Karpas-422 (cell line): ENCODE results near the gene ANKRD50. TPM values are rescaled to one million over a fixed set of nuclear protein-coding genes. Genes with fewer than 3 reads are reported as not detected.

Source experiments
- DNase-seq: peaks from one replicate; pipeline ENCODE4 v3.0.0-alpha.2; 2015
- H2AFZ ChIP-seq: fragments of 200-600 bp; sonication (generic); 2 replicates; pipeline ENCODE4 v1.6.1; 2014; ENCODE audit warnings: antibody characterized with exemption, low read length, mixed read lengths
- H3K27ac ChIP-seq: fragments of 200-600 bp; sonication (generic); 2 replicates; pipeline ENCODE4 v1.5.1; 2014; ENCODE audit warnings: mild to moderate bottlenecking, low read length, moderate library complexity
- H3K27me3 ChIP-seq: fragments of 200-600 bp; sonication (generic); 2 replicates; pipeline ENCODE4 v1.6.1; 2014; ENCODE audit warnings: low read length, mixed read lengths
- H3K36me3 ChIP-seq: fragments of 200-600 bp; sonication (generic); 2 replicates; pipeline ENCODE4 v1.6.1; 2014; ENCODE audit warnings: low read length, mixed read lengths; ENCODE audit not compliant: insufficient read depth
- H3K4me1 ChIP-seq: fragments of 200-600 bp; sonication (generic); 2 replicates; pipeline ENCODE4 v1.6.1; 2014; ENCODE audit warnings: mild to moderate bottlenecking, low read length, mixed read lengths
- H3K4me2 ChIP-seq: fragments of 200-600 bp; sonication (generic); 2 replicates; pipeline ENCODE4 v1.6.1; 2014; ENCODE audit warnings: low read length, low read depth, mild to moderate bottlenecking; ENCODE audit not compliant: poor library complexity, severe bottlenecking
- H3K4me3 ChIP-seq: fragments of 200-600 bp; sonication (generic); 2 replicates; pipeline ENCODE4 v1.5.1; 2014; ENCODE audit warnings: mild to moderate bottlenecking, antibody characterized with exemption, low read length, mixed read lengths
- H3K79me2 ChIP-seq: fragments of 200-600 bp; sonication (generic); 2 replicates; pipeline ENCODE4 v1.6.1; 2014; ENCODE audit warnings: mild to moderate bottlenecking, low read length, mixed read lengths
- H3K9ac ChIP-seq: fragments of 200-600 bp; sonication (generic); 2 replicates; pipeline ENCODE4 v1.6.0; 2014; ENCODE audit warnings: low read length
- H3K9me2 ChIP-seq: fragments of 200-600 bp; sonication (generic), shearing (Covaris generic); replicated peaks from 2 replicates; pipeline ENCODE4 v1.6.0; 2014; ENCODE audit warnings: mild to moderate bottlenecking, low read length, moderate library complexity; ENCODE audit not compliant: insufficient read depth
- H3K9me3 ChIP-seq: fragments of 300-700, 200-600 bp; sonication (generic); 2 replicates; pipeline ENCODE4 v1.6.1; 2014; ENCODE audit warnings: low read length, mixed read lengths
- H4K20me1 ChIP-seq: fragments of 200-600 bp; sonication (generic); 2 replicates; pipeline ENCODE4 v1.6.1; 2014; ENCODE audit warnings: mild to moderate bottlenecking, antibody characterized with exemption, low read length, low read depth; ENCODE audit not compliant: insufficient read depth
- total RNA-seq: library from RNA; depleted of rRNA; stranded (reverse); fragments of >200 nt; shearing (Covaris generic); gene quantifications from 2 replicates; pipeline ENCODE4 v1.2.3, GENCODE V29; 2014; ENCODE audit warnings: low replicate concordance

ANKRD50 gene
- total RNA-seq, 1 experiment from 2014 or later = not detected

GRCh38 chr4:124717101-124717500 is 4.6 kb upstream of the ANKRD50 start:
- Histone ChIP-seq H2AFZ (no peak overlapping the region), H3K4me2 (no peak overlapping the region), H3K9ac (no peak overlapping the region), H3K9me2 (no peaks in the 10 kb centered on the region), H4K20me1 (no peaks in the 10 kb centered on the region), H3K36me3 (no peaks in the 10 kb centered on the region), H3K79me2 (no peaks in the 10 kb centered on the region), H3K27me3 (no peaks in the 10 kb centered on the region), H3K9me3 (peaks cover 6% of the 10 kb centered on the region; the same call in 1 of the 2 replicates), H3K4me1 (no peaks in the 10 kb centered on the region), H3K27ac (no peak overlapping the region), H3K4me3 (no peak overlapping the region)
- DNase-seq = no peak

GRCh38 chr4:124713185-124713592 is 657 bp upstream of the ANKRD50 start:
- H4K20me1 ChIP-seq = no peaks in the 10 kb centered on the region
- H3K4me3 ChIP-seq = no peak overlapping the region
- peaks cover 6% of the 10 kb centered on the region for H3K9me3 ChIP-seq
- no peak overlapping the region for H3K9ac ChIP-seq
- H3K27ac ChIP-seq = no peak overlapping the region
- H3K79me2 ChIP-seq = no peaks in the 10 kb centered on the region
- no peak overlapping the region for H3K4me2 ChIP-seq
- H3K9me2 ChIP-seq = no peaks in the 10 kb centered on the region
- H3K4me1 ChIP-seq = no peaks in the 10 kb centered on the region
- no peaks in the 10 kb centered on the region for H3K27me3 ChIP-seq
- H3K36me3 ChIP-seq = no peaks in the 10 kb centered on the region
- no peak overlapping the region for H2AFZ ChIP-seq
- DNase-seq = no peak

- DNase-seq = no peak
- Histone ChIP-seq H3K27ac (no peak overlapping the region), H3K9me2 (no peaks in the 10 kb centered on the region), H3K4me3 (no peak overlapping the region), H3K36me3 (no peaks in the 10 kb centered on the region), H3K9me3 (peaks cover 6% of the 10 kb centered on the region), H3K27me3 (no peaks in the 10 kb centered on the region), H2AFZ (no peak overlapping the region), H3K79me2 (no peaks in the 10 kb centered on the region), H4K20me1 (no peaks in the 10 kb centered on the region), H3K9ac (no peak overlapping the region), H3K4me1 (no peaks in the 10 kb centered on the region), H3K4me2 (no peak overlapping the region)
Measured at GRCh38 chr4:124711471-124712371, 811 bp downstream of the ANKRD50 start.

GRCh38 chr4:124710911-124711310 is 1.6 kb downstream of the ANKRD50 start:
- no peaks in the 10 kb centered on the region for H3K4me1 ChIP-seq
- no peak overlapping the region for H3K4me2 ChIP-seq
- no peaks in the 10 kb centered on the region for H3K9me2 ChIP-seq
- H3K36me3 ChIP-seq = no peaks in the 10 kb centered on the region
- no peak overlapping the region for H2AFZ ChIP-seq
- H3K9me3 ChIP-seq = peaks cover 6% of the 10 kb centered on the region
- H3K79me2 ChIP-seq = no peaks in the 10 kb centered on the region
- no peak overlapping the region for H3K27ac ChIP-seq
- no peak overlapping the region for H3K9ac ChIP-seq
- no peaks in the 10 kb centered on the region for H3K27me3 ChIP-seq
- DNase-seq = no peak
- no peak overlapping the region for H3K4me3 ChIP-seq
- H4K20me1 ChIP-seq = no peaks in the 10 kb centered on the region

GRCh38 chr4:124710015-124710741 is 2.4 kb downstream of the ANKRD50 start:
- no peak overlapping the region for H3K4me2 ChIP-seq
- peaks cover 6% of the 10 kb centered on the region for H3K9me3 ChIP-seq
- no peaks in the 10 kb centered on the region for H3K4me1 ChIP-seq
- no peak overlapping the region for H3K4me3 ChIP-seq
- H3K9me2 ChIP-seq = no peaks in the 10 kb centered on the region
- no peaks in the 10 kb centered on the region for H3K79me2 ChIP-seq
- no peak for DNase-seq
- H3K36me3 ChIP-seq = no peaks in the 10 kb centered on the region
- H3K9ac ChIP-seq = no peak overlapping the region
- no peak overlapping the region for H3K27ac ChIP-seq
- no peaks in the 10 kb centered on the region for H3K27me3 ChIP-seq
- no peak overlapping the region for H2AFZ ChIP-seq
- H4K20me1 ChIP-seq = no peaks in the 10 kb centered on the region

- H3K9me3 ChIP-seq = peaks cover 6% of the 10 kb centered on the region
- no peak overlapping the region for H3K4me2 ChIP-seq
- DNase-seq = no peak
- H3K4me3 ChIP-seq = no peak overlapping the region
- H3K27ac ChIP-seq = no peak overlapping the region
- no peak overlapping the region for H2AFZ ChIP-seq
- H3K36me3 ChIP-seq = no peaks in the 10 kb centered on the region
- no peaks in the 10 kb centered on the region for H3K79me2 ChIP-seq
- no peaks in the 10 kb centered on the region for H3K4me1 ChIP-seq
- no peaks in the 10 kb centered on the region for H4K20me1 ChIP-seq
- H3K9ac ChIP-seq = no peak overlapping the region
- H3K9me2 ChIP-seq = no peaks in the 10 kb centered on the region
- H3K27me3 ChIP-seq = no peaks in the 10 kb centered on the region
Measured at GRCh38 chr4:124708517-124709300, 3.8 kb downstream of the ANKRD50 start.

GRCh38 chr4:124705393-124705792 is 7.1 kb downstream of the ANKRD50 start:
- no peaks in the 10 kb centered on the region for H3K79me2 ChIP-seq
- H3K9ac ChIP-seq = no peak overlapping the region
- no peaks in the 10 kb centered on the region for H3K9me2 ChIP-seq
- DNase-seq = no peak
- H3K36me3 ChIP-seq = no peaks in the 10 kb centered on the region
- H2AFZ ChIP-seq = no peak overlapping the region
- peaks cover 3% of the 10 kb centered on the region; the same call in 1 of the 2 replicates for H3K9me3 ChIP-seq
- H4K20me1 ChIP-seq = no peaks in the 10 kb centered on the region
- no peak overlapping the region for H3K4me3 ChIP-seq
- H3K4me1 ChIP-seq = no peaks in the 10 kb centered on the region
- H3K27ac ChIP-seq = no peak overlapping the region
- H3K4me2 ChIP-seq = no peak overlapping the region
- H3K27me3 ChIP-seq = no peaks in the 10 kb centered on the region

- no peak overlapping the region for H3K4me2 ChIP-seq
- H3K27me3 ChIP-seq = no peaks in the 10 kb centered on the region
- no peaks in the 10 kb centered on the region for H4K20me1 ChIP-seq
- no peak overlapping the region for H3K9ac ChIP-seq
- H3K4me1 ChIP-seq = no peaks in the 10 kb centered on the region
- no peak overlapping the region for H2AFZ ChIP-seq
- no peak for DNase-seq
- peaks cover 8% of the 10 kb centered on the region; the same call in 1 of the 2 replicates for H3K9me3 ChIP-seq
- no peak overlapping the region for H3K27ac ChIP-seq
- H3K79me2 ChIP-seq = no peaks in the 10 kb centered on the region
- H3K36me3 ChIP-seq = no peaks in the 10 kb centered on the region
- no peak overlapping the region for H3K4me3 ChIP-seq
- no peaks in the 10 kb centered on the region for H3K9me2 ChIP-seq
Measured at GRCh38 chr4:124703154-124703553, 9.4 kb downstream of the ANKRD50 start.
